ENCODE measurements around the gene CD58.

Gene CD58

GRCh38 chr1:116538544-116538943, 32.3 kb downstream of the CD58 start:
- DNase-seq = no peak

GRCh38 chr1:116537898-116538297, 32.9 kb downstream of the CD58 start:
- DNase-seq = no peak

GRCh38 chr1:116537040-116537831, 33.6 kb downstream of the CD58 start:
- no peak for DNase-seq

- DNase-seq = no peak
Observed at GRCh38 chr1:116534014-116534739, 36.6 kb downstream of the CD58 start.

- no peak for DNase-seq
Observed at GRCh38 chr1:116533429-116533820, 37.4 kb downstream of the CD58 start.

- no peak for DNase-seq
Observed at GRCh38 chr1:116532671-116533428, 38.0 kb downstream of the CD58 start.

- no peak for DNase-seq
Observed at GRCh38 chr1:116531917-116532316, 38.9 kb downstream of the CD58 start.

- no peak for DNase-seq
Observed at GRCh38 chr1:116529681-116530080, 41.1 kb downstream of the CD58 start.

GRCh38 chr1:116529199-116529631, 41.6 kb downstream of the CD58 start:
- no peak for DNase-seq

- no peak for DNase-seq
Observed at GRCh38 chr1:116528329-116529083, 42.3 kb downstream of the CD58 start.

GRCh38 chr1:116525440-116525839, 45.4 kb downstream of the CD58 start:
- no peak for DNase-seq

- no peak for DNase-seq
Observed at GRCh38 chr1:116521186-116521585, 49.6 kb downstream of the CD58 start.

- no peak for DNase-seq
Observed at GRCh38 chr1:116518400-116518799, 52.4 kb downstream of the CD58 start.

- no peak for DNase-seq
Observed at GRCh38 chr1:116516631-116517030, 54.2 kb downstream of the CD58 start.

- DNase-seq = no peak
Observed at GRCh38 chr1:116515702-116516101, 55.1 kb downstream of the CD58 start.

- DNase-seq = peak; percentile 66 to 77
Observed at GRCh38 chr1:116514708-116515525, 55.9 kb downstream of the CD58 start.

- no peak for DNase-seq
Observed at GRCh38 chr1:116513956-116514355, 56.9 kb downstream of the CD58 start.

GRCh38 chr1:116511459-116512019, 59.3 kb downstream of the CD58 start:
- DNase-seq = no peak

GRCh38 chr1:116510361-116510760, 60.5 kb downstream of the CD58 start:
- DNase-seq = no peak

GRCh38 chr1:116508984-116509980, 61.5 kb downstream of the CD58 start:
- DNase-seq = peak; percentile 51 to 64

Measured in activated CD4-positive, alpha-beta T cell treated with anti-CD3 and anti-CD28 coated beads, Interleukin-2, amount 50 U/mL, for 48 hours (primary cell).